Uterus (tissue), 4 donors: ENCODE data around the gene ADNP. TPM values are rescaled to one million over a fixed set of nuclear protein-coding genes. Genes with fewer than 3 reads are reported as not detected.

Experiments
- DNase-seq, 2 donors: peaks; one replicate each; pipeline ENCODE4 v3.0.0-alpha.2; 2019 to 2020
- H3K27ac ChIP-seq, 2 donors: fragments of 200-600 bp; sonication (generic); 1 replicate in 1 of 2; 2 replicates in 1 of 2; pipeline ENCODE4 v1.5.1; 2016 to 2018
- H3K27me3 ChIP-seq, 2 donors: fragments of 200-600 bp; sonication (generic); one replicate each; pipeline ENCODE4 v1.5.1; 2018 to 2019; ENCODE audit warnings: control low read depth in 1 of 2
- H3K36me3 ChIP-seq, 2 donors: fragments of 200-600 bp; sonication (generic); one replicate each; pipeline ENCODE4 v1.5.1; 2019; ENCODE audit warnings: control low read depth in 1 of 2
- H3K4me1 ChIP-seq, 2 donors: fragments of 200-600 bp; sonication (generic); one replicate each; pipeline ENCODE4 v1.5.1; 2018 to 2019; ENCODE audit warnings: control low read depth in 1 of 2
- H3K4me3 ChIP-seq, 2 donors: fragments of 200-600 bp; sonication (generic); 1 replicate in 1 of 2; 2 replicates in 1 of 2; pipeline ENCODE4 v1.5.1; 2018 to 2019; ENCODE audit warnings: mild to moderate bottlenecking in 1 of 2
- H3K9me3 ChIP-seq, 2 donors: fragments of 200-600 bp; sonication (generic); one replicate each; pipeline ENCODE4 v1.5.1; 2019; ENCODE audit warnings: control low read depth in 1 of 2
- CTCF ChIP-seq, 4 experiments: fragments of 200-600 bp in 2 of 4; fragments of 450-650 bp in 2 of 4; sonication (generic) in 2 of 4; IDR thresholded peaks; one replicate each; pipeline ENCODE4 v1.5.1; 2016 to 2019; ENCODE audit warnings: antibody characterized with exemption in 4 of 4, mild to moderate bottlenecking in 2 of 4, moderate library complexity in 1 of 4
- POLR2A ChIP-seq, 2 donors: fragments of 450-650 bp; IDR thresholded peaks; one replicate each; pipeline ENCODE4 v1.6.1; 2016; ENCODE audit warnings: antibody characterized with exemption in 2 of 2, mild to moderate bottlenecking in 1 of 2, moderate library complexity in 1 of 2
- intact Hi-C: fragments of 100-400 bp; cut with DNase I; formaldehyde crosslinking; loops from one replicate; pipeline ENCODE4 v1.15.1; 2023; ENCODE audit warnings: low total_unique reads
- total RNA-seq, 4 donors: library from RNA; depleted of rRNA in 3 of 4; stranded (reverse); fragments of >200 nt in 3 of 4; gene quantifications; one replicate each; pipeline versions ENCODE4 v1.1.0 to v1.2.4, GENCODE V29; 2014 to 2023
- donor health status: DM: yes; HTN: yes; CAD: no.

Gene ADNP
- total RNA-seq, 4 donors from 2014 or later, result 30.6 to 90.1 (median 63.1) TPM

- Histone ChIP-seq H3K9me3 (no peaks in the 10 kb centered on the region), H3K27ac (no peak overlapping the region), H3K4me3 (no peak overlapping the region), H3K4me1 (no peaks in the 10 kb centered on the region), H3K36me3 (no peaks in the 10 kb centered on the region), H3K27me3 (no peaks in the 10 kb centered on the region)
- intact Hi-C loops, result no loop called here
- TF ChIP-seq CTCF (IDR thresholded peaks at IDR 0.05) (no peak), POLR2A (IDR thresholded peaks at IDR 0.05) (no peak)
- DNase-seq, result no peak
Measured at GRCh38 chr20:50877232-50877743, 53.9 kb downstream of the ADNP start.

GRCh38 chr20:50876816-50877215, 54.4 kb downstream of the ADNP start:
- TF ChIP-seq CTCF (IDR thresholded peaks at IDR 0.05) (no peak), POLR2A (IDR thresholded peaks at IDR 0.05) (no peak)
- DNase-seq, result no peak
- Histone ChIP-seq H3K4me1 (no peaks in the 10 kb centered on the region), H3K27ac (no peak overlapping the region), H3K4me3 (no peak overlapping the region), H3K36me3 (no peaks in the 10 kb centered on the region), H3K9me3 (no peaks in the 10 kb centered on the region), H3K27me3 (no peaks in the 10 kb centered on the region)
- intact Hi-C loops, result no loop called here

- intact Hi-C loops, result no loop called here
- H3K9me3 ChIP-seq, result no peaks in the 10 kb centered on the region
- no peaks in the 10 kb centered on the region for H3K4me1 ChIP-seq
- DNase-seq, result no peak
- TF ChIP-seq CTCF (IDR thresholded peaks at IDR 0.05), result no peak
- no peak for TF ChIP-seq POLR2A (IDR thresholded peaks at IDR 0.05)
- no peak overlapping the region for H3K27ac ChIP-seq
- H3K36me3 ChIP-seq, result no peaks in the 10 kb centered on the region
- no peak overlapping the region for H3K4me3 ChIP-seq
- no peaks in the 10 kb centered on the region for H3K27me3 ChIP-seq
Measured at GRCh38 chr20:50876063-50876685, 55.1 kb downstream of the ADNP start.

GRCh38 chr20:50874758-50875665, 56.2 kb downstream of the ADNP start:
- no peak overlapping the region for H3K4me3 ChIP-seq
- intact Hi-C loops, result no loop called here
- H3K4me1 ChIP-seq, result no peaks in the 10 kb centered on the region
- no peaks in the 10 kb centered on the region for H3K27me3 ChIP-seq
- TF ChIP-seq POLR2A (IDR thresholded peaks at IDR 0.05), result no peak
- H3K36me3 ChIP-seq, result no peaks in the 10 kb centered on the region
- DNase-seq, result no peak
- no peaks in the 10 kb centered on the region for H3K9me3 ChIP-seq
- no peak overlapping the region for H3K27ac ChIP-seq

GRCh38 chr20:50874111-50874757, 57.0 kb downstream of the ADNP start:
- Histone ChIP-seq H3K27ac (no peak overlapping the region), H3K27me3 (no peaks in the 10 kb centered on the region), H3K36me3 (no peaks in the 10 kb centered on the region), H3K9me3 (no peaks in the 10 kb centered on the region), H3K4me3 (no peak overlapping the region), H3K4me1 (no peaks in the 10 kb centered on the region)
- DNase-seq, result no peak
- intact Hi-C loops, result no loop called here
- TF ChIP-seq CTCF (IDR thresholded peaks at IDR 0.05) (no peak), POLR2A (IDR thresholded peaks at IDR 0.05) (no peak)
